Activated CD4-positive, alpha-beta T cell treated with anti-CD3 and anti-CD28 coated beads, Interleukin-2, amount 50 U/mL, for 16 hours (primary cell): Measurements from ENCODE around the gene SNAI1.

Experiments
- DNase-seq: peaks from one replicate; pipeline ENCODE4 v3.0.0-alpha.2; 2020

Gene SNAI1

DNA sequence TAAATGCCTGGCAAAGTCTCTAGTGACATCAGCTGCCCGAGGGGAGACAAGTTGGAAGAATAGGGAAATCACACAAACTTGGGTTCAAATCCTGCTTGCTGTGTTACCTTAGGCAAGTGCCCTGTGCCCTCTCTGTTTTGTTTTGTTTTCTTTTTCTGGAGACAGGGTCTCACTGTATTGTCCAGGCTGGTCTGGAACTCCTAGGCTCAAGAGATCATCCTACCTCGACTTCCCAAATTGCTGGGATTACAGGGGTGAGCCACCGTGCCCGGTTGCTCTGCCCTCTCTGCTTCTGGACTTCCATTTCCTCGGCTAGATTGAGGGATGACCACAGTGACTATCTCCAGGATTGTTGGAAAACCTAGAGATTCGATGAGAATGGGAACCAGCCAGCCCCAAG is 55.4 kb downstream of the SNAI1 start:
- DNase-seq: no peak
